ENCODE measurements around the gene SETBP1. TPM values are rescaled to one million over a fixed set of nuclear protein-coding genes. Genes with fewer than 3 reads are reported as not detected.

SETBP1 gene
- total RNA-seq, 4 donors from 2014 or later: 3.3 to 86.6 (median 16.3) TPM

GRCh38 chr18:44869533-44869932 lies 188.8 kb downstream of the SETBP1 start:
- Histone ChIP-seq H3K9me3 (no peaks in the 10 kb centered on the region), H3K4me3 (no peak overlapping the region), H3K4me1 (no peaks in the 10 kb centered on the region), H3K27me3 (no peaks in the 10 kb centered on the region), H3K27ac (no peak overlapping the region), H3K36me3 (no peaks in the 10 kb centered on the region)
- DNase-seq: no peak
- TF ChIP-seq CTCF (IDR thresholded peaks at IDR 0.05) (no peak), POLR2A (IDR thresholded peaks at IDR 0.05) (no peak)

DNA sequence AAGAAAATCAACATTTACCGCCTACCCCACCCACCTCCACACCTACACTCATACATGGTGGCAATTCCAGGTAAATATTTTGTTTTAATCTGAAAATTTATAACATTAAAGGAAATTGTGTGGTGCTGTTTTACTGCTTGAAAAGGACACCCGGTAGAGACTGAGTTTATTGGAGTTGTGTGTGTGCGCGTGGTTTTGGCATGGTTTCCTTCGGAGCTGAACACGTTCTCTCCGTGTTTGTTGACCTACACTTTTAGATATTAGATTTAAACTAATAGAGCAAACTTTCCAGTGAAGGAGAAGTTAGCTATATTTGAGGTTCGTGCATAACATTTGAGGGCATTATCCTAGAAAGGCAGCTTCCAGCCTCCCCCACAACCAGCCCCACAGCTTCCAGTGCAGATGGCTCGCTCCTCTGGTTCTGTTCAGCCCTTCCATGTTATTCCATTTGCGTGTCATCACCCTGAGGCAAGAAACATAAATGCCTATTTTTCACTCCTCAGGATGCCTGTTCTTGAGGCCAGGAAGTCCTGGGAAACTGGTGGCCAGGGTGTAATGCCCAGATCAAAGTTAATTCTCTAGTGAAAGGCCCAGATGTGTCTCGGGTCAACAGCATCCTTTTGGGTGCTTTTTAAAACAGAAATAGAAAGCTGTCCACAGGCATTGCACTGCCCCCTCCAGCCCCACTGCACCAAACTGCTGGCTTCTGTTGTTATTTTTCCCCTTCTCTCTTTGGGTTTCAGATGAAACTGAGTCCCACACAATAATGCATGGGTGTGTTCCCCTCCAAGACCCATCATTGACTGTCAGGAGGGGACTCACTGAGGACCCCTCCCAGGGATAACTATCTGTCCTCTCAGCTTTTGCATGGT lies 190.2 kb downstream of the SETBP1 start:
- Histone ChIP-seq H3K27ac (no peak overlapping the region), H3K4me3 (no peak overlapping the region), H3K9me3 (no peaks in the 10 kb centered on the region), H3K27me3 (no peaks in the 10 kb centered on the region), H3K36me3 (no peaks in the 10 kb centered on the region), H3K4me1 (no peaks in the 10 kb centered on the region)
- no peak for DNase-seq
- no peak for TF ChIP-seq CTCF (IDR thresholded peaks at IDR 0.05)
- no peak for TF ChIP-seq POLR2A (IDR thresholded peaks at IDR 0.05)

DNA sequence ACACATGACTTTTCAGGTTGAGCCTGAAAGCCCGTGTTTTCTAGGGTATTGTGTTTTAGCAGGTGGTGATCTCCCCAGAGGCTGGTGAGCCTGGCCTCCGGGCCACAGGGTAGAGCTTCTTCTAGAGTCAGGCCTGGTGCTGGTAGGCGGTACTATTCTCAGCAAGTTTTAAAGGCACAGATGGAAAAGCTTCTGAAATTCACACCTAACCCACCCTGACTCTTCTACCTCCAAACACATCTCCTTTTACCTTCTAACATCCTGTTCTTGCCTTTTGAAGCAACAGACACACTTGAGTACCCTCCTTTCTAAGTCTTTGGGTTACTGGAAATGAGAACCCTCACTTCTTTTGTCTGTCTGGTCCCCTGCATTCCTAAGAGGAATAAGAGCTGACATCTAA lies 191.1 kb downstream of the SETBP1 start:
- no peak for DNase-seq
- Histone ChIP-seq H3K4me1 (no peaks in the 10 kb centered on the region), H3K27me3 (no peaks in the 10 kb centered on the region), H3K4me3 (no peak overlapping the region), H3K36me3 (no peaks in the 10 kb centered on the region), H3K9me3 (no peaks in the 10 kb centered on the region), H3K27ac (no peak overlapping the region)
- no peak for TF ChIP-seq POLR2A (IDR thresholded peaks at IDR 0.05)
- no peak for TF ChIP-seq CTCF (IDR thresholded peaks at IDR 0.05)

GRCh38 chr18:44876024-44876423 lies 195.3 kb downstream of the SETBP1 start:
- Histone ChIP-seq H3K27ac (no peak overlapping the region), H3K4me1 (no peaks in the 10 kb centered on the region), H3K36me3 (no peaks in the 10 kb centered on the region), H3K4me3 (no peak overlapping the region), H3K27me3 (no peaks in the 10 kb centered on the region), H3K9me3 (no peaks in the 10 kb centered on the region)
- TF ChIP-seq POLR2A (IDR thresholded peaks at IDR 0.05): no peak
- no peak for TF ChIP-seq CTCF (IDR thresholded peaks at IDR 0.05)
- DNase-seq: no peak

- no peaks in the 10 kb centered on the region for H3K27me3 ChIP-seq
- H3K27ac ChIP-seq: no peak overlapping the region
- H3K4me3 ChIP-seq: no peak overlapping the region
- H3K4me1 ChIP-seq: no peaks in the 10 kb centered on the region
- TF ChIP-seq POLR2A (IDR thresholded peaks at IDR 0.05): no peak
- TF ChIP-seq CTCF (IDR thresholded peaks at IDR 0.05): no peak
- H3K36me3 ChIP-seq: no peaks in the 10 kb centered on the region
- no peak for DNase-seq
- no peaks in the 10 kb centered on the region for H3K9me3 ChIP-seq
Observed at GRCh38 chr18:44876755-44877154, 196.1 kb downstream of the SETBP1 start.
